GM20000 (cell line): ENCODE data around the gene C16orf74.

Experiments
- DNase-seq: peaks from one replicate; pipeline ENCODE4 v3.0.0; 2012; ENCODE audit warnings: low spot score
- TF ChIP-seq, protein P1 (sequence below): IDR thresholded peaks from 2 replicates; pipeline ENCODE4 v1.5.1; 2012; ENCODE audit warnings: mild to moderate bottlenecking, control low read depth; ENCODE audit errors: extremely low read depth, missing control alignments

Gene C16orf74

GRCh38 chr16:85677383-85677967 lies 73.4 kb downstream of the C16orf74 start:
- TF ChIP-seq, protein P1, sequence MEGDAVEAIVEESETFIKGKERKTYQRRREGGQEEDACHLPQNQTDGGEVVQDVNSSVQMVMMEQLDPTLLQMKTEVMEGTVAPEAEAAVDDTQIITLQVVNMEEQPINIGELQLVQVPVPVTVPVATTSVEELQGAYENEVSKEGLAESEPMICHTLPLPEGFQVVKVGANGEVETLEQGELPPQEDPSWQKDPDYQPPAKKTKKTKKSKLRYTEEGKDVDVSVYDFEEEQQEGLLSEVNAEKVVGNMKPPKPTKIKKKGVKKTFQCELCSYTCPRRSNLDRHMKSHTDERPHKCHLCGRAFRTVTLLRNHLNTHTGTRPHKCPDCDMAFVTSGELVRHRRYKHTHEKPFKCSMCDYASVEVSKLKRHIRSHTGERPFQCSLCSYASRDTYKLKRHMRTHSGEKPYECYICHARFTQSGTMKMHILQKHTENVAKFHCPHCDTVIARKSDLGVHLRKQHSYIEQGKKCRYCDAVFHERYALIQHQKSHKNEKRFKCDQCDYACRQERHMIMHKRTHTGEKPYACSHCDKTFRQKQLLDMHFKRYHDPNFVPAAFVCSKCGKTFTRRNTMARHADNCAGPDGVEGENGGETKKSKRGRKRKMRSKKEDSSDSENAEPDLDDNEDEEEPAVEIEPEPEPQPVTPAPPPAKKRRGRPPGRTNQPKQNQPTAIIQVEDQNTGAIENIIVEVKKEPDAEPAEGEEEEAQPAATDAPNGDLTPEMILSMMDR, result no peak
- no peak for DNase-seq

DNA sequence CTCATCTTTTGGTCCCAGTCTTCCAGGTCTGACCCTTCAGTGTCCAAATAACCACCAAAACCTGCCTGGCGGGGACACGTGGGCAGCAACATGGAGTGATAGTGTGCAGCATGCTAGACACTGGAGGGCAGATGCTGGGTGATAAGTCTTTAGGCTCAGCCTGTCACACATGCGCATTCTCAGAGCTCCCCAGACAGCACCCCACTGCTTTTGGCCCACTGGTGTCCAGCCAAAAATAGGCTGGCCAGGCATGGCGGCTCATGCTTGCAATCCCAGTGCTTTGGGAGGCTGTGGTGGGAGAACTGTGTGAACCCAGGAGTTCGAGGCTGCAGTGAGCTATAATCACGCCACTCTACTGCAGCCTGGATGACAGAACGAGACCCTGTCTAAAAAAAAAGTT lies 74.4 kb downstream of the C16orf74 start:
- DNase-seq, result no peak

DNA sequence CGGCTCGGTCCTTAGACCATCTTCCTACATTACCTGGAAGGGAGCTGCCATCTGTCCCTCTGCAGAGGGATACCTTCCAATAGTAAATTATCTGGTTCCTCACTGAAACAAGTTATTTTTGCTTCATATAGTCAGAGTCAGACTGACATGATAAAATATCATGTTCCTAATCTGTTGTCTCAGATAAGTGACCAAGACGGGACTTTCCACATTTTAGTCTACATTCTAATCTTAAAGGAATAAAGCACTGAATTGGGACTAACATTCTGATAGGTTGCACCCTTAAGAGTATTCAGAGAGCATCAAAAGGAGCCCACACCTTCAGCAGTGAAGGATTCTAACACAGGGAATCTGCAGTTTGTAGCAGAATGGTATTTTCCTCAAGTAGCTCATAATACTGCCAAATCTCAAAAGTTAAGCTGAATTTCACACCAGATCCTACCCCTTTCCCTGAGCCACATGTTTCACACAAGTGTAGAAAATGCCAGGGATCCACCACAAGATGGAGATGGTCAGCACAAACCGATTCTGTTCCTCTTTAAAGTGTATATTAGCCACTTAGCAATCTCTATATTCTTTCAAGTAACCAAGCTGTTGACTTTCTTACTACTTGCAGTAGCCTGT lies 75.5 kb downstream of the C16orf74 start:
- no peak for DNase-seq
- TF ChIP-seq, protein P1, result no peak

More for the DNA sequence above, 74.4 kb downstream of the C16orf74 start:
- TF ChIP-seq, protein P1, result no peak

- DNase-seq, result no peak
- TF ChIP-seq, protein P1, result no peak
Observed at GRCh38 chr16:85674828-85675227, 76.1 kb downstream of the C16orf74 start.

GRCh38 chr16:85674418-85674755 lies 76.5 kb downstream of the C16orf74 start:
- TF ChIP-seq, protein P1, result no peak
- no peak for DNase-seq

- TF ChIP-seq, protein P1, result no peak
- DNase-seq, result no peak
Observed at GRCh38 chr16:85673529-85674417, 77.1 kb downstream of the C16orf74 start.

DNA sequence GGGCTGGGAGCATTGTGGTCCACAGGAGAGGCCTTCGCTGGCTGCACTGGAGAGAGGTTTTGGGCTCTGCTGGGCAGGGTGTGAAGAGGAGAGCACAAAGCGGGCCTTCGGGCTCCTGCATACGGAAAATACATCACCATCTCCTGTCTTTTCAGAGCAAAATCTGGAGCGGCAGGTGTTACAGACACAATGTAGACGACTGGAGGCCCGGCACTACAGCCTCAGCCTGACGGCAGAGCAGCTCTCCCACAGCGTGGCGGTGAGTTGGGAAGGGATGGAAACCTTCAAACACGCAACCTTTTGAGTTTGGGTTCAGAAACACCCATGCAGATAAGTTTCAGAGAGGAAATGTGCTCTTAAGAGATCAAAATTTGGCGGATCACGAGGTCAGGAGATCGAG lies 80.1 kb downstream of the C16orf74 start:
- TF ChIP-seq, protein P1, result no peak

More for the DNA sequence above, 80.1 kb downstream of the C16orf74 start:
- DNase-seq, result no peak
